ENCODE results near the gene TTC33. TPM values are rescaled to one million over a fixed set of nuclear protein-coding genes. Genes with fewer than 3 reads are reported as not detected.
"Not testable (repeated sequence)": the region's sequence is repeated elsewhere in the genome, so short reads cannot be mapped to it uniquely, and the experiment has no call there.

The TTC33 gene
- total and polyA plus RNA-seq, 2 donors (not counting 1 experiment from before 2014, with no cell fraction given), result 2.1 to 15.8 TPM

DNA sequence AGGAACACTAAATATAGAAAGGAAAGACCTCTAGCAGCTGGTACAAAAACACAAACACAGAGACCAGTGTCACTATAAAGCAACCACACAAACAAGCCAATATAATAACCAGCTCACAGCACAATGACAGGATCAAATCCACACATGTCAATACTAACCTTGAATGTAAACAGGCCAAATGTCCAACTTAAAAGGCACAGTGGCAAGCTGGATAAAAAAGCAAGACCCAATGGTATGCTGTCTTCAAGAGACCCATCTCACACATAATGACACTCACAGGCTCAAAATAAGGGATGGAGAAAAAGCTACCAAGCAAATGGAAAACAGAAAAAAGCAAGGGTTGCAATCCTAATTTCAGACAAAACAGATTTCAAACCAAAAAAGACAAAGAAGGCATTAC lies 53.7 kb downstream of the TTC33 start:
- intact Hi-C loops (cut with micrococcal nuclease); H3K27ac ChIP-seq (ENCODE audit: low read length in 2 of 2); ATAC-seq (ENCODE audit: low read depth); H3K27ac Mint-ChIP-seq; H3K27me3 Mint-ChIP-seq; H3K4me3 Mint-ChIP-seq; H3K4me1 Mint-ChIP-seq; DNase-seq; H3K4me1 ChIP-seq (ENCODE audit: control insufficient read depth in 2 of 2, insufficient read depth in 2 of 2, low read length in 2 of 2); H3K9ac ChIP-seq (ENCODE audit: low read length); H3K4me2 ChIP-seq (replicated peaks; ENCODE audit: low read depth, low read length, poor library complexity, severe bottlenecking); H3K4me3 ChIP-seq (ENCODE audit: control extremely low read depth in 1 of 5, extremely low read depth in 1 of 5, insufficient read depth in 1 of 5, low read depth in 2 of 5, low read length in 4 of 5); H3K79me2 ChIP-seq (ENCODE audit: control insufficient read depth, insufficient read depth, low read length); H3K36me3 ChIP-seq (replicated peaks in 1 of 2; ENCODE audit: control extremely low read depth in 1 of 2, control insufficient read depth in 1 of 2, extremely low read depth in 1 of 2, insufficient read depth in 2 of 2, low read length in 1 of 2); H2AFZ ChIP-seq (ENCODE audit: insufficient read depth, low read depth, low read length, poor library complexity, severe bottlenecking); H3K9me3 ChIP-seq (ENCODE audit: control extremely low read depth in 1 of 3, control insufficient read depth in 2 of 3, insufficient read depth in 1 of 3, low read length in 2 of 3); H3K27me3 ChIP-seq (replicated peaks in 1 of 4; ENCODE audit: control extremely low read depth in 1 of 4, control insufficient read depth in 3 of 4, insufficient read depth in 4 of 4, low read length in 3 of 4); POLR2A ChIA-PET; H4K20me1 ChIP-seq (ENCODE audit: control insufficient read depth, insufficient read depth, low read length, poor library complexity, severe bottlenecking): not testable (repeated sequence)
- H3K9me3 Mint-ChIP-seq (ENCODE audit: insufficient read depth), result peaks cover 41% of the 10 kb centered on the region
- CTCF ChIA-PET, result interaction anchor here (0.7 kb wide), 1 partner anchor 292 kb away, joined by 3 read pairs; no protein-coding TSS in a partner anchor

DNA sequence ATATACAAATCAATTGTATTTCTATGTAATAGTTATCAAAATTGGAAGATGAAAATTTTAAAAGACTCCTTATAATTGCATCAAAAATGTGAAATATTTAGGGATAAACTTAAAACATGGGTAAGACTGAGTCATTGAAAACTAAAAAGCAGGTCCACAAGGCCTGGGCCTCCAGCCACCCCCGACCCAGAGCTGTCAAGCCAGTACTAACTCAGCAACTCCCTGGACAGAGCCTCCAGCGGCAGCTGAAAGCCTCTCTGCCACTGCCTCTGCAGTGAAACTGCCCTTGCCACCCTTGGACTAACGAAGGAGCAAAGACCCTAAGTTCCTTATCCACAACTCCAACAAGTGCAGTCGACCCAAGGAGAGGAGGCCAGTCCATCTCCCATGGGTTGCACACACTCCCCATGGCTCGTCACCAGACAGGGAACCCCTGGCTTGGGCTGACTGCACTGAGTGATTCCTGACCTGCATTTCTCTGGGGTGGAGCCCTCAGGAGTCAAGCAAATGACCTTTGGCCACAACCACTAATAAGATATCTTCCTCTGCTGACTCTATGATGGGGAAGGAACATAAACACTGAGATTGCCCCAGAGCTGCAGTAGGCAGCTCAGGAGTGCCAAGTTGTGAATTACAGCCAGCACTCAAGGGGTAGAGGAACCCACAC lies 55.5 kb downstream of the TTC33 start:
- Histone ChIP-seq H3K79me2 (ENCODE audit: control insufficient read depth, insufficient read depth, low read length) (no peaks in the 10 kb centered on the region), H3K4me2 (replicated peaks; ENCODE audit: low read depth, low read length, poor library complexity, severe bottlenecking) (no peak overlapping the region), H3K27ac (ENCODE audit: low read length in 2 of 2) (no peak overlapping the region), H3K4me3 (ENCODE audit: control extremely low read depth in 1 of 5, extremely low read depth in 1 of 5, insufficient read depth in 1 of 5, low read depth in 2 of 5, low read length in 4 of 5) (no peak overlapping the region), H2AFZ (ENCODE audit: insufficient read depth, low read depth, low read length, poor library complexity, severe bottlenecking) (no peak overlapping the region), H3K9me3 (ENCODE audit: control extremely low read depth in 1 of 3, control insufficient read depth in 2 of 3, insufficient read depth in 1 of 3, low read length in 2 of 3) (peaks cover 0 to 6% (median 5%) of the 10 kb centered on the region in 3 donors), H3K27me3 (replicated peaks in 1 of 4; ENCODE audit: control extremely low read depth in 1 of 4, control insufficient read depth in 3 of 4, insufficient read depth in 4 of 4, low read length in 3 of 4) (no peaks in the 10 kb centered on the region), H3K36me3 (replicated peaks in 1 of 2; ENCODE audit: control extremely low read depth in 1 of 2, control insufficient read depth in 1 of 2, extremely low read depth in 1 of 2, insufficient read depth in 2 of 2, low read length in 1 of 2) (no peaks in the 10 kb centered on the region), H3K9ac (ENCODE audit: low read length) (no peak overlapping the region), H3K4me1 (ENCODE audit: control insufficient read depth in 2 of 2, insufficient read depth in 2 of 2, low read length in 2 of 2) (no peaks in the 10 kb centered on the region), H4K20me1 (ENCODE audit: control insufficient read depth, insufficient read depth, low read length, poor library complexity, severe bottlenecking) (no peaks in the 10 kb centered on the region)
- TF ChIP-seq, protein P1, sequence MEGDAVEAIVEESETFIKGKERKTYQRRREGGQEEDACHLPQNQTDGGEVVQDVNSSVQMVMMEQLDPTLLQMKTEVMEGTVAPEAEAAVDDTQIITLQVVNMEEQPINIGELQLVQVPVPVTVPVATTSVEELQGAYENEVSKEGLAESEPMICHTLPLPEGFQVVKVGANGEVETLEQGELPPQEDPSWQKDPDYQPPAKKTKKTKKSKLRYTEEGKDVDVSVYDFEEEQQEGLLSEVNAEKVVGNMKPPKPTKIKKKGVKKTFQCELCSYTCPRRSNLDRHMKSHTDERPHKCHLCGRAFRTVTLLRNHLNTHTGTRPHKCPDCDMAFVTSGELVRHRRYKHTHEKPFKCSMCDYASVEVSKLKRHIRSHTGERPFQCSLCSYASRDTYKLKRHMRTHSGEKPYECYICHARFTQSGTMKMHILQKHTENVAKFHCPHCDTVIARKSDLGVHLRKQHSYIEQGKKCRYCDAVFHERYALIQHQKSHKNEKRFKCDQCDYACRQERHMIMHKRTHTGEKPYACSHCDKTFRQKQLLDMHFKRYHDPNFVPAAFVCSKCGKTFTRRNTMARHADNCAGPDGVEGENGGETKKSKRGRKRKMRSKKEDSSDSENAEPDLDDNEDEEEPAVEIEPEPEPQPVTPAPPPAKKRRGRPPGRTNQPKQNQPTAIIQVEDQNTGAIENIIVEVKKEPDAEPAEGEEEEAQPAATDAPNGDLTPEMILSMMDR (IDR thresholded peaks at IDR 0.05), result no peak
- TF ChIP-seq EZH2 (IDR thresholded peaks at IDR 0.05; ENCODE audit: borderline replicate concordance, insufficient read depth, low read depth, low read length, poor library complexity, severe bottlenecking), result no peak
- ChIA-PET CTCF (interaction anchor here (1.7 kb wide), 1 partner anchor 752 kb away, joined by 5 read pairs; no protein-coding TSS in a partner anchor), POLR2A (no interaction called here)
- Mint-ChIP-seq H3K4me3 (no peak overlapping the region), H3K9me3 (ENCODE audit: insufficient read depth) (peaks cover 34% of the 10 kb centered on the region), H3K27me3 (no peaks in the 10 kb centered on the region), H3K27ac (no peak overlapping the region), H3K4me1 (peaks cover under 1% of the 10 kb centered on the region)
- ATAC-seq (ENCODE audit: low read depth) (no peak), DNase-seq (no peak)
- WGBS (ENCODE audit: insufficient coverage), result 98% methylated on average over 5 of the region's 5 CpGs
- intact Hi-C loops (cut with micrococcal nuclease), result no loop called here
